SK-N-SH (cell line): ENCODE results near the gene RASGEF1B. TPM values are rescaled to one million over a fixed set of nuclear protein-coding genes. Genes with fewer than 3 reads are reported as not detected.

Experiments used
- CTCF ChIA-PET: fragments of 300-600, 350-600 bp; formaldehyde crosslinking; extraction: SDS; loops from one replicate; lab custom pipeline; 2021; lab: Yijun Ruan, JAX
- POLR2A ChIA-PET: fragments of 350-600 bp; sonication (Branson Sonifier 250); formaldehyde crosslinking; extraction: SDS; loops from one replicate; lab custom pipeline; 2020; ENCODE audit warnings: antibody characterized with exemption, inconsistent platforms; lab: Yijun Ruan, JAX
- DNase-seq: peaks from one replicate; pipeline ENCODE4 v3.0.0; 2012
- H2AFZ ChIP-seq: fragments of 200-600 bp; sonication (generic); 2 replicates; pipeline ENCODE4 v1.8.1; 2016; ENCODE audit warnings: antibody characterized with exemption, mild to moderate bottlenecking, low read depth
- H3F3A ChIP-seq: fragments of 200-600 bp; sonication (generic); replicated peaks from 2 replicates; pipeline ENCODE3; 2016; ENCODE audit warnings: antibody characterized with exemption, mild to moderate bottlenecking; ENCODE audit not compliant: insufficient read depth
- H3K27ac ChIP-seq, 2 experiments: fragments of 200-500 bp in 1 of 2; fragments of 200-600 bp in 1 of 2; sonication (Bioruptor generic) in 1 of 2; sonication (generic), shearing (Covaris generic) in 1 of 2; 2 replicates each; pipeline versions ENCODE4 v1.5.1 to v1.6.1; 2014 to 2016; ENCODE audit warnings: low read depth in 2 of 2, inconsistent platforms in 1 of 2, low read length in 1 of 2, mild to moderate bottlenecking in 1 of 2, mixed read lengths in 1 of 2
- H3K27me3 ChIP-seq: fragments of 200-600 bp; sonication (generic), shearing (Covaris generic); 2 replicates; pipeline ENCODE4 v1.6.1; 2016; ENCODE audit warnings: mixed run types; ENCODE audit not compliant: insufficient read depth
- H3K36me3 ChIP-seq, 2 experiments: fragments of 200-500 bp in 1 of 2; fragments of 200-600 bp in 1 of 2; sonication (Bioruptor generic) in 1 of 2; sonication (generic) in 1 of 2; replicated peaks in 1 of 2; 2 replicates each; pipeline versions ENCODE3 to v1.5.1; 2014 to 2016; ENCODE audit warnings: low read length in 1 of 2, mild to moderate bottlenecking in 1 of 2; ENCODE audit not compliant: insufficient read depth in 2 of 2, control insufficient read depth in 1 of 2
- H3K4me1 ChIP-seq, 2 experiments: fragments of 200-500 bp in 1 of 2; fragments of 200-600 bp in 1 of 2; sonication (Bioruptor generic) in 1 of 2; sonication (generic), shearing (Covaris generic) in 1 of 2; 2 replicates each; pipeline versions ENCODE4 v1.5.1 to v1.6.1; 2014 to 2016; ENCODE audit warnings: low read depth in 1 of 2, low read length in 1 of 2, mixed run types in 1 of 2; ENCODE audit not compliant: insufficient read depth in 2 of 2, control insufficient read depth in 1 of 2
- H3K4me2 ChIP-seq: fragments of 200-600 bp; sonication (generic), shearing (Covaris generic); 2 replicates; pipeline ENCODE4 v1.6.1; 2017; ENCODE audit warnings: mixed run types
- H3K4me3 ChIP-seq, 2 experiments: fragments of 200-500 bp in 1 of 2; fragments of 200-600 bp in 1 of 2; sonication (Bioruptor generic) in 1 of 2; sonication (generic), shearing (Covaris generic) in 1 of 2; 2 replicates each; pipeline versions ENCODE4 v1.5.1 to v1.8.1; 2014 to 2016; ENCODE audit warnings: low read depth in 2 of 2, inconsistent platforms in 1 of 2, low read length in 1 of 2, mild to moderate bottlenecking in 1 of 2, mixed read lengths in 1 of 2, moderate library complexity in 1 of 2
- H3K79me2 ChIP-seq: fragments of 200-600 bp; sonication (generic); 2 replicates; pipeline ENCODE4 v1.8.1; 2017; ENCODE audit warnings: mild to moderate bottlenecking; ENCODE audit not compliant: insufficient read depth
- H3K9ac ChIP-seq: fragments of 200-600 bp; sonication (generic); 2 replicates; pipeline ENCODE4 v1.6.1; 2017; ENCODE audit warnings: mixed run types
- H3K9me2 ChIP-seq: fragments of 200-600 bp; sonication (generic); 2 replicates; pipeline ENCODE4 v1.6.1; 2017; ENCODE audit warnings: mixed run types
- H3K9me3 ChIP-seq: fragments of 200-600 bp; sonication (generic); 2 replicates; pipeline ENCODE4 v1.6.1; 2017; ENCODE audit warnings: mixed run types, mild to moderate bottlenecking, moderate library complexity
- H4K20me1 ChIP-seq: fragments of 200-600 bp; sonication (generic); 2 replicates; pipeline ENCODE4 v1.6.1; 2017; ENCODE audit warnings: mild to moderate bottlenecking, mixed run types; ENCODE audit not compliant: insufficient read depth
- CHD2 ChIP-seq: fragments of 150-350 bp; IDR thresholded peaks from 2 replicates; pipeline ENCODE4 v1.6.1; 2018; ENCODE audit warnings: low read length; ENCODE audit not compliant: partially characterized antibody
- CTCF ChIP-seq: fragments of 200-600 bp; sonication (generic); IDR thresholded peaks from 2 replicates; pipeline ENCODE4 v1.6.1; 2017; ENCODE audit warnings: antibody characterized with exemption, mild to moderate bottlenecking, moderate library complexity
- EZH2phosphoT487 ChIP-seq: fragments of 200-600 bp; sonication (generic); IDR thresholded peaks from 2 replicates; pipeline ENCODE4 v1.6.1; 2017; ENCODE audit warnings: low read depth, mixed run types, mild to moderate bottlenecking, antibody characterized with exemption, moderate library complexity, borderline replicate concordance
- FOSL2 ChIP-seq: IDR thresholded peaks from 2 replicates; pipeline ENCODE4 v1.4.0; 2012; ENCODE audit warnings: low read depth, mild to moderate bottlenecking, moderate library complexity, borderline replicate concordance
- FOXM1 ChIP-seq: IDR thresholded peaks from 2 replicates; pipeline ENCODE4 v1.4.0; 2012; ENCODE audit warnings: low read depth, mild to moderate bottlenecking
- JUND ChIP-seq: IDR thresholded peaks from 2 replicates; pipeline ENCODE4 v1.4.0; 2012
- MAX ChIP-seq: IDR thresholded peaks from 2 replicates; pipeline ENCODE4 v1.4.0; 2012; ENCODE audit warnings: low read depth
- MXI1 ChIP-seq: IDR thresholded peaks from 2 replicates; pipeline ENCODE4 v1.6.1; 2012; ENCODE audit warnings: mild to moderate bottlenecking, low read depth, low read length, improper control_type of control experiment
- NRF1 ChIP-seq: IDR thresholded peaks from 2 replicates; pipeline ENCODE4 v1.6.1; 2012; ENCODE audit warnings: low read depth, mild to moderate bottlenecking, low read length
- POLR2AphosphoS5 ChIP-seq: IDR thresholded peaks from 2 replicates; pipeline ENCODE4 v1.6.1; 2012; ENCODE audit warnings: low read depth, low read length
- RAD21 ChIP-seq: IDR thresholded peaks from 2 replicates; pipeline ENCODE4 v1.6.1; 2012; ENCODE audit warnings: mild to moderate bottlenecking, low read length
- REST ChIP-seq: IDR thresholded peaks from 2 replicates; pipeline ENCODE4 v1.6.1; 2012; ENCODE audit warnings: mild to moderate bottlenecking, low read depth, low read length, moderate library complexity
- RFX5 ChIP-seq: IDR thresholded peaks from 2 replicates; pipeline ENCODE4 v1.6.1; 2012; ENCODE audit warnings: mild to moderate bottlenecking, improper control_type of control experiment, low read length
- RXRA ChIP-seq: IDR thresholded peaks from 2 replicates; pipeline ENCODE4 v1.4.0; 2012; ENCODE audit warnings: low read depth, mild to moderate bottlenecking, borderline replicate concordance
- TAF1 ChIP-seq: IDR thresholded peaks from 2 replicates; pipeline ENCODE4 v1.6.1; 2012; ENCODE audit warnings: low read depth, mild to moderate bottlenecking, low read length, moderate library complexity, borderline replicate concordance
- TCF12 ChIP-seq: IDR thresholded peaks from 2 replicates; pipeline ENCODE4 v1.4.0; 2012
- TEAD4 ChIP-seq: IDR thresholded peaks from 2 replicates; pipeline ENCODE4 v1.4.0; 2012; ENCODE audit warnings: mild to moderate bottlenecking, borderline replicate concordance; ENCODE audit not compliant: insufficient read depth
- USF1 ChIP-seq: IDR thresholded peaks from 2 replicates; pipeline ENCODE4 v1.4.0; 2012; ENCODE audit warnings: low read depth, borderline replicate concordance
- YY1 ChIP-seq: IDR thresholded peaks from 2 replicates; pipeline ENCODE4 v1.4.0; 2012; ENCODE audit warnings: low read depth, mild to moderate bottlenecking
- WGBS: methylation state at CpG from one replicate; pipeline ENCODE4 v1.1.6; 2017; ENCODE audit warnings: low lambda C conversion rate; 5-methylcytosine and 5-hydroxymethylcytosine counted together
- polyA plus RNA-seq, 3 experiments: library from polyadenylated mRNA; depleted of rRNA; stranded (reverse); fragments of >200 nt; gene quantifications; 2 replicates each; pipeline ENCODE4 v1.2.3, GENCODE V29; 2012

Gene RASGEF1B
- polyA plus RNA-seq, 1 of the 3 experiments (the other 2 are of a cell fraction), result not detected

GRCh38 chr4:81426770-81427289 lies 44.9 kb downstream of the RASGEF1B start:
- H3F3A ChIP-seq, result no peaks in the 10 kb centered on the region
- H3K9ac ChIP-seq, result no peak overlapping the region
- no peak overlapping the region for H3K27ac ChIP-seq
- TF ChIP-seq MXI1, result no peak
- TF ChIP-seq NRF1, result no peak
- TF ChIP-seq EZH2phosphoT487, result no peak
- TF ChIP-seq CHD2, result no peak
- TF ChIP-seq REST, result no peak
- TF ChIP-seq RXRA, result no peak
- TF ChIP-seq FOXM1, result no peak
- TF ChIP-seq TEAD4, result no peak
- no peak for TF ChIP-seq USF1
- TF ChIP-seq TAF1, result no peak
- TF ChIP-seq RAD21, result no peak
- TF ChIP-seq MAX, result no peak
- TF ChIP-seq JUND, result no peak
- TF ChIP-seq POLR2AphosphoS5, result no peak
- no peak for TF ChIP-seq TCF12
- no peak for TF ChIP-seq FOSL2
- TF ChIP-seq CTCF, result no peak
- no peak for TF ChIP-seq YY1
- TF ChIP-seq RFX5, result no peak
- TF ChIP-seq, all 33 proteins: peak for 0
- Histone ChIP-seq H3K4me2 (no peak overlapping the region), H2AFZ (no peak overlapping the region), H3K36me3 (no peaks in the 10 kb centered on the region), H3K4me3 (no peak overlapping the region), H3K27me3 (peaks cover 11% of the 10 kb centered on the region; the same call in 1 of the 2 replicates), H3K9me3 (no peaks in the 10 kb centered on the region), H3K9me2 (no peaks in the 10 kb centered on the region), H4K20me1 (no peaks in the 10 kb centered on the region), H3K79me2 (no peaks in the 10 kb centered on the region), H3K4me1 (no peaks in the 10 kb centered on the region)
- DNase-seq, result no peak
- 0% methylated on average over 1 of the region's 1 CpG for WGBS
- ChIA-PET CTCF (interaction anchor here (1.2 kb wide), 1 partner anchor 11 kb away, joined by 3 read pairs; no protein-coding TSS in a partner anchor), POLR2A (no interaction called here)
